ENCODE data around the gene RAD51B.

DNA sequence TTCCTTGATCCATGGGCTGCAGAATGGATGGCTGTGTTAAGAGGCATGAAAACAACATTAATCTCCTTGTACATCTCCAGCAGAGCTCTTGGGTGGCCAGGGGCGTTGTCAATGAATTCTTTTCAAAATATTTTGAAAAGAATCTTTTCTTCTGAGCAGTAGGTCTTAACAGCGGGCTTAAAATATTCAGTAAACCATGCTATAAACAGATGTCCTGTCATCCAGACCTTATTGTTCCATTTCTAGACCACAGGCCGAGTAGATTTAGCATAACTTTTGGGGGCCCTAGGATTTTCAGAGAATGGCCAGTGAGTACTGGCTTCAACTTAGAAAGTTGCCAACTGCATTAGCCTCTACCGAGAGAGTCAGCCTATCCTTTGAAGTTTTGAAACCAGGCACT lies 130.2 kb downstream of the RAD51B start:
- TF ChIP-seq POLR2A (IDR thresholded peaks at IDR 0.05) (no peak), POLR2AphosphoS5 (IDR thresholded peaks at IDR 0.05; ENCODE audit: insufficient read depth in 1 of 2, low read depth in 1 of 2) (no peak)
- TF ChIP-seq, protein P1, sequence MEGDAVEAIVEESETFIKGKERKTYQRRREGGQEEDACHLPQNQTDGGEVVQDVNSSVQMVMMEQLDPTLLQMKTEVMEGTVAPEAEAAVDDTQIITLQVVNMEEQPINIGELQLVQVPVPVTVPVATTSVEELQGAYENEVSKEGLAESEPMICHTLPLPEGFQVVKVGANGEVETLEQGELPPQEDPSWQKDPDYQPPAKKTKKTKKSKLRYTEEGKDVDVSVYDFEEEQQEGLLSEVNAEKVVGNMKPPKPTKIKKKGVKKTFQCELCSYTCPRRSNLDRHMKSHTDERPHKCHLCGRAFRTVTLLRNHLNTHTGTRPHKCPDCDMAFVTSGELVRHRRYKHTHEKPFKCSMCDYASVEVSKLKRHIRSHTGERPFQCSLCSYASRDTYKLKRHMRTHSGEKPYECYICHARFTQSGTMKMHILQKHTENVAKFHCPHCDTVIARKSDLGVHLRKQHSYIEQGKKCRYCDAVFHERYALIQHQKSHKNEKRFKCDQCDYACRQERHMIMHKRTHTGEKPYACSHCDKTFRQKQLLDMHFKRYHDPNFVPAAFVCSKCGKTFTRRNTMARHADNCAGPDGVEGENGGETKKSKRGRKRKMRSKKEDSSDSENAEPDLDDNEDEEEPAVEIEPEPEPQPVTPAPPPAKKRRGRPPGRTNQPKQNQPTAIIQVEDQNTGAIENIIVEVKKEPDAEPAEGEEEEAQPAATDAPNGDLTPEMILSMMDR (IDR thresholded peaks at IDR 0.05), result no peak

Measured in vagina (tissue), 2 donors.